Sigmoid colon (tissue), 4 donors: ENCODE results near the gene TSPYL4.

Source experiments
- CTCF ChIP-seq, 4 experiments: fragments of 450-650 bp in 3 of 4; fragments of 200-600 bp in 1 of 4; IDR thresholded peaks; one replicate each; pipeline ENCODE4 v1.5.1; 2016 to 2019; ENCODE audit warnings: antibody characterized with exemption in 4 of 4, mild to moderate bottlenecking in 3 of 4, moderate library complexity in 2 of 4
- POLR2A ChIP-seq, 2 donors: fragments of 450-650 bp; IDR thresholded peaks; one replicate each; pipeline ENCODE4 v1.6.1; 2016; ENCODE audit warnings: antibody characterized with exemption in 2 of 2, mild to moderate bottlenecking in 2 of 2, moderate library complexity in 2 of 2
- POLR2AphosphoS5 ChIP-seq, 4 donors: sonication (generic); formaldehyde crosslinking; IDR thresholded peaks; one replicate each; pipeline ENCODE4 v1.6.1; 2017; ENCODE audit warnings: antibody characterized with exemption in 4 of 4

GRCh38 chr6:116208056-116208785 lies 45.7 kb downstream of the TSPYL4 start:
- TF ChIP-seq CTCF (IDR thresholded peaks at IDR 0.05): no peak
- TF ChIP-seq POLR2A (IDR thresholded peaks at IDR 0.05): no peak
- TF ChIP-seq POLR2AphosphoS5 (IDR thresholded peaks at IDR 0.05): no peak
